ENCODE data around the gene SBF2. TPM values are rescaled to one million over a fixed set of nuclear protein-coding genes. Genes with fewer than 3 reads are reported as not detected.

SBF2 gene
- total and polyA plus RNA-seq, 10 donors = 3.6 to 70.9 (median 57.1) TPM

GRCh38 chr11:10274726-10275125 lies 19.3 kb downstream of the SBF2 start:
- H3K4me1 ChIP-seq = peaks cover 0 to 20% (median 0%) of the 10 kb centered on the region in 6 donors
- H3K9me3 ChIP-seq = no peaks in the 10 kb centered on the region
- no peaks in the 10 kb centered on the region for H3K27me3 ChIP-seq (replicated peaks in 1 of 7)
- intact Hi-C loops (cut with DNase I; ENCODE audit: low total_unique reads) = no loop called here
- H3K36me3 ChIP-seq = no peaks in the 10 kb centered on the region
- no peak for DNase-seq
- TF ChIP-seq POLR2A (IDR thresholded peaks at IDR 0.05) = no peak
- TF ChIP-seq POLR2AphosphoS5 (IDR thresholded peaks at IDR 0.05) = no peak
- TF ChIP-seq, protein P1, sequence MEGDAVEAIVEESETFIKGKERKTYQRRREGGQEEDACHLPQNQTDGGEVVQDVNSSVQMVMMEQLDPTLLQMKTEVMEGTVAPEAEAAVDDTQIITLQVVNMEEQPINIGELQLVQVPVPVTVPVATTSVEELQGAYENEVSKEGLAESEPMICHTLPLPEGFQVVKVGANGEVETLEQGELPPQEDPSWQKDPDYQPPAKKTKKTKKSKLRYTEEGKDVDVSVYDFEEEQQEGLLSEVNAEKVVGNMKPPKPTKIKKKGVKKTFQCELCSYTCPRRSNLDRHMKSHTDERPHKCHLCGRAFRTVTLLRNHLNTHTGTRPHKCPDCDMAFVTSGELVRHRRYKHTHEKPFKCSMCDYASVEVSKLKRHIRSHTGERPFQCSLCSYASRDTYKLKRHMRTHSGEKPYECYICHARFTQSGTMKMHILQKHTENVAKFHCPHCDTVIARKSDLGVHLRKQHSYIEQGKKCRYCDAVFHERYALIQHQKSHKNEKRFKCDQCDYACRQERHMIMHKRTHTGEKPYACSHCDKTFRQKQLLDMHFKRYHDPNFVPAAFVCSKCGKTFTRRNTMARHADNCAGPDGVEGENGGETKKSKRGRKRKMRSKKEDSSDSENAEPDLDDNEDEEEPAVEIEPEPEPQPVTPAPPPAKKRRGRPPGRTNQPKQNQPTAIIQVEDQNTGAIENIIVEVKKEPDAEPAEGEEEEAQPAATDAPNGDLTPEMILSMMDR (IDR thresholded peaks at IDR 0.05 in 8 of 11, conservative IDR thresholded peaks at IDR 0.05 in 3 of 11) = no peak
- 47 to 73% (median 56%) methylated on average over 1 of the region's 1 CpG for WGBS, 5 donors
- no peak overlapping the region for H3K27ac ChIP-seq
- no peak overlapping the region for H3K4me3 ChIP-seq

GRCh38 chr11:10273738-10274137 lies 20.3 kb downstream of the SBF2 start:
- Histone ChIP-seq H3K9me3 (no peaks in the 10 kb centered on the region), H3K4me1 (peaks cover 0 to 20% (median 0%) of the 10 kb centered on the region in 6 donors), H3K27ac (no peak overlapping the region), H3K27me3 (replicated peaks in 1 of 7) (no peaks in the 10 kb centered on the region), H3K4me3 (no peak overlapping the region), H3K36me3 (no peaks in the 10 kb centered on the region)
- no peak for DNase-seq
- no peak for TF ChIP-seq POLR2A (IDR thresholded peaks at IDR 0.05)
- TF ChIP-seq POLR2AphosphoS5 (IDR thresholded peaks at IDR 0.05) = no peak
- TF ChIP-seq, protein P1 (IDR thresholded peaks at IDR 0.05 in 8 of 11, conservative IDR thresholded peaks at IDR 0.05 in 3 of 11) = no peak
- intact Hi-C loops (cut with DNase I; ENCODE audit: low total_unique reads) = no loop called here

DNA sequence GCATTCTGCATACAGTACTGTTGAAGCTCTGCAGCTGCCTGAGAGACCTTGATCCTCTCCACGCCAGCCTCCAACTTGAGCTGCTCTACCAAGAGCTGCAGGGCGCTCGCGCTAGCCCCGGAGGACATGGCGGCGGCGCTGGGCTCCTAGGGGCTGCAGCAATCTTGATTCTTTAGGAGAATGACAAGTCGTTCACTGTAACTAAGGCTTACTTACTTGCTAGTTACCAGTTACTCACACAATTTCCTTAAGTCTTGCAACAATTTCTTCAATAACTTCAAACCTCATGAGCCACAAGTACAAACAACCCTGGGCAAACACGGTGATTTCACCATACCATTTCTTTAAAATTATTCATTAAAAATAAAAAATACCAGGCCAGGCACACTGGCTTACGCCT lies 21.9 kb downstream of the SBF2 start:
- H3K9me3 ChIP-seq = no peaks in the 10 kb centered on the region
- no peak overlapping the region for H3K4me3 ChIP-seq
- WGBS, 5 donors = 69 to 94% (median 91%) methylated on average over 3 to 11 of the region's 11 CpGs
- no peaks in the 10 kb centered on the region for H3K27me3 ChIP-seq (replicated peaks in 1 of 7)
- no peak for DNase-seq
- no peaks in the 10 kb centered on the region for H3K36me3 ChIP-seq
- H3K4me1 ChIP-seq = peaks cover 0 to 20% (median 0%) of the 10 kb centered on the region in 6 donors
- intact Hi-C loops (cut with DNase I; ENCODE audit: low total_unique reads) = no loop called here
- no peak overlapping the region for H3K27ac ChIP-seq
- TF ChIP-seq POLR2A (IDR thresholded peaks at IDR 0.05) (no peak), POLR2AphosphoS5 (IDR thresholded peaks at IDR 0.05) (no peak)
- TF ChIP-seq, protein P1 (IDR thresholded peaks at IDR 0.05 in 8 of 11, conservative IDR thresholded peaks at IDR 0.05 in 3 of 11) = no peak

- no peak for TF ChIP-seq POLR2A (IDR thresholded peaks at IDR 0.05)
- TF ChIP-seq, protein P1 (IDR thresholded peaks at IDR 0.05 in 8 of 11, conservative IDR thresholded peaks at IDR 0.05 in 3 of 11) = no peak
- Histone ChIP-seq H3K36me3 (no peaks in the 10 kb centered on the region), H3K27ac (no peak overlapping the region), H3K9me3 (peaks cover 0 to 3% (median 0%) of the 10 kb centered on the region in 8 donors), H3K4me1 (peaks cover 0 to 7% (median 0%) of the 10 kb centered on the region in 6 donors), H3K27me3 (replicated peaks in 1 of 7) (no peaks in the 10 kb centered on the region), H3K4me3 (no peak overlapping the region)
- intact Hi-C loops (cut with DNase I; ENCODE audit: low total_unique reads) = no loop called here
- 60 to 79% (median 70%) methylated on average over 5 of the region's 5 CpGs for WGBS, 5 donors
- DNase-seq = no peak
Observed at GRCh38 chr11:10268746-10269488, 25.1 kb downstream of the SBF2 start.

Measured in spleen (tissue), 11 donors.